HG03460 (cell line): ENCODE measurements around the gene RTKN.
A peak's percentile ranks its signal among the peaks of the same experiment; 100 is the strongest.

Experiments
- ATAC-seq: cut with Tn5 transposase; IDR thresholded peaks from one replicate; pipeline ENCODE4 v1.9.1; 2021; ENCODE audit not compliant: unreplicated experiment

The RTKN gene

DNA sequence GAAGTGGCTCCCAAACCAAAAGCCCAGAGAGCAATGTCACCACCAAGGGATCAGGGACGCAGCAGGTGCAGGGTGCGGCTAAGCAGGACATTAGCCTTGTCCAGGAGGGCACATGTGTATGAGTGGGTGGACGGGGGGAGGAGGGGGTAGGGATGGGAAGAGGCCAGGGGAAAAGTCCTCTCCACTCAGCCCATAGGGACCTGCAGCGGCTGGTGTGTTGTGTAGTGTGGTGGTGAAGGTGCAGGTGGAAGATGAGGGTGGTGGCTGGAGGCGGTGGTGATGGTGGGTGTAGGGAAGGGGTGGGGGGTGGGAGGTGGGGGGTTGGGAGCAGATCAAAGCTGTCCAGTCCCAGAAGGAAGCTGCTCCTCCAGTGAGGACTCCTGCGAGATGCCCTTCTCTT lies 24.0 kb downstream of the RTKN start:
- ATAC-seq, result no peak

DNA sequence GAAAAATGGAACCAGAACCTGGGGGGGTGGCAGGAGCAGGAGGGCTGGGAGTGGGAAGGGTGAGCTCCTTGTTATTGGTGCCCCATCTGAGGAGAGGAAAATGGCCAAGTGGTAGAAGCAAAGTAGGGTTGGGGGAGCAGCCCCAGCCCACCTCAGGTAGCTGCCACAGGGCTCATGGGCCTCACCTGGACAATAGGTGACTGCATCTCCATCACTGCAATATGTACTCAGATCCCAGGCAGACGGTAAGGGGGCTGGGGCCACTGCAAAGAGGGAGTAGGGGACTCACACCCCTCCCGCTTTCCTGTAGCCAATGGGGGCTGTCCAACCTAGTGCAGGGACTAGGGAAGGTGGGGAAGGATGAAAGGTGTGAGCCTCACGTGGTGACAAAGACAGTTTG lies 24.5 kb downstream of the RTKN start:
- no peak for ATAC-seq

DNA sequence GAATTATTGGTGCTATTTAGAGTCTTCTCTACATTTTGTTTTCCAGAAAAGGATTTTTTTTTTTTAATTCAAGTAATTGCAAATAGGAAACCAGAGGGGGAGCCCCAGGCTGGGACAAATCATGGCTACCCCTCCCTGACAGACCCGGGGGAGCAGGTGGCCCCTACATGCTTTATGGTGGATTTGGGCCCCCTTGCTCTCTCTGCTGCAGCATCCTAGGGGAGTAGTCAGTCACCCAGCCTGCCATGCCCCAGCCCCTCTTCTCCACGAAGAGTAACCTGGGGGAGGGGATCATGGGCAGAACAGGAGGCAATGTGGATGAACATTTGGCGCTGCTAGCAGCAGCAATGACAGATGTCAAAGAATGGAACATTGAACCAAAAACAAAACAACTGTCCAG lies 25.0 kb downstream of the RTKN start:
- no peak for ATAC-seq

DNA sequence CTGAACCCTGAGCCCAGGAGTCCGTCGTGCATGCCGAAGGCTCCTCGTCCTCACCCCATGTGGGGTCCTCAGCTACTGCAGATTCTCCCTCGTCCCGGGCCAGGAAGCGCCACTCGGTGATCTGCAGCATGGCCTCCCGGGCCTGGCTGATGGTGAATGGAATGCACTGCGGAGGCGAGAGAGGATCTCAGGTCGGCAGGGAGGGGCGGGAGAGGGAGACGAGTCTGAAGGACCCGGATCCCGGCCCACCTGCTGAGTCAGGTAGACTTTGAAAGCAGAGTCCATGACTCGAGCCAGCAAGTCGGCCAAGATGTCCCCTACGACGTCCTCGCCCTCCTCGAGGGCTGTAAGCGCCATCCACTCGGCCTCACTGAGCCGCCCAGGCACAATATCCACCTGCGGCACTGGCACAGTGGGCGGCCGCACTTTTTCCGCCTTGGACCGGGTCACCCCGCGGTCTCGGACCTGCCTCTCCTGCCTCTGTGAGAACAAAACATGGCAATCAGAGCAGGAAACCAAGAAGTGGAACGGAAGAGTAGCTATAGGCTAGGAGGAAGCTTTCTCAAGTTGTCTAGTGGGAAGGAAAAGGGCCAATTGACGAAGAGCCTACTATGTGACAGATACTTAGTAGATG lies 25.9 kb downstream of the RTKN start:
- no peak for ATAC-seq

DNA sequence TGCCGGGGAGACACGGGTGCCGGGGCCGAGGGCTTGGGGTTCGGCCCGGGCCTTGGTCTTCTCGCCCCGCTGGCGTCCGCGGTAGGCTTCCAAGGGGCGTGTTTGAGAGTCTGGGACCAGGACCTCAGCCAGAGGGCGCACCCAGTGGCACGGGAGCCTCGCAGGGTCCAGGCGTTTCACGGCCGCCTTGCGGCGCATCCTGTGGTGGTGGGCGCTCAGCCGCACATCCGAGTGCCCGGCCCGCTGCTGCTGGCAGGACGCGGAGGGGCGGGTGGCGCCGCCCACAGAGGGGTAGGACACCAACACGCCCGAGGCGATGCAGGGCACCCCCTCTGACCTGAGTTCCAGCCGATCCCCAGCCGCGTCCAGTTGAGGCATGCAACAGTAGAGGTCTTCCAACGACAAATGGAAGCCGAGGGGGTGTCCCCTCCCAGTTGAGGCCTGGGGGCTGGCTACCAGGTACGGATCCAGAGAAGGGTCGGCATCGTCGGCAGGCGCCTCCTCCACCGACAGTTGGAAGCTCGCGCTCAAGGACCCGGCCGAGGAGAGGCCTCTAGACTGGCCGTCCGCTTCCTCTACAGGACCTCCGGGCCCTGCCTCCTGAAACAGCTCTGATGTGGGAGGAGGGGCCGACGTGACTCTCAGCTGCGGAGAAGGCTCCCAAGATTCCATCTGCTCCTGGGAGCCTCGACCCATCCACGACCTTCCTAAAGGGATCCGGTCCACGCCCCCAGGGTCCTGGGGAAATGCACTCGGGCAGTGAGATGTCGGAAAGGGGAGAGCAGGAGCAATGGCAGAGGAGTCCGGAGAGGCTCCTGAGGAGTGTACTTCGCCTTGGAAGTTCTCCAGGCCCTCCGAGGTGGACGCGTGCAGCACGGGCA lies 26.6 kb downstream of the RTKN start:
- ATAC-seq, result peak; percentile 44

DNA sequence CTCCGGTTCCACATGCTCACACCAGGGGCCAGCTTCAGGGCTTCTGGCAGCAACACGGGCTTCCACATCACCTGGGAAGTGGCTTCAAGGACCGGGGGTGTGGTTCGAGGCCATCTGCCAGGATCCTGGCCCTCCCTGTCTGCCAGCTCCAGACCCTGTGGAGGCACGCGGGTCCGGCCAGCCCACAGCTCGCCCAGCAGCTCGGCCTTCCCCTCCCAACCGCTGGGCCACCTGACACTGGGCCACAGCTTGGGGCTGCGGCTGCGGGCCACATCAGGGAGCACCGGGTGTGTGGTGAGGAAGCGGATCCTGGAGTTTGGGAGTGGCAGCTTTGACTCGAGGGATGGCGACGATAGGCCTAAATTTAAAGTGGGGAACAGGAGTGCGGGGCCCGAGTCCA lies 27.3 kb downstream of the RTKN start:
- no peak for ATAC-seq

DNA sequence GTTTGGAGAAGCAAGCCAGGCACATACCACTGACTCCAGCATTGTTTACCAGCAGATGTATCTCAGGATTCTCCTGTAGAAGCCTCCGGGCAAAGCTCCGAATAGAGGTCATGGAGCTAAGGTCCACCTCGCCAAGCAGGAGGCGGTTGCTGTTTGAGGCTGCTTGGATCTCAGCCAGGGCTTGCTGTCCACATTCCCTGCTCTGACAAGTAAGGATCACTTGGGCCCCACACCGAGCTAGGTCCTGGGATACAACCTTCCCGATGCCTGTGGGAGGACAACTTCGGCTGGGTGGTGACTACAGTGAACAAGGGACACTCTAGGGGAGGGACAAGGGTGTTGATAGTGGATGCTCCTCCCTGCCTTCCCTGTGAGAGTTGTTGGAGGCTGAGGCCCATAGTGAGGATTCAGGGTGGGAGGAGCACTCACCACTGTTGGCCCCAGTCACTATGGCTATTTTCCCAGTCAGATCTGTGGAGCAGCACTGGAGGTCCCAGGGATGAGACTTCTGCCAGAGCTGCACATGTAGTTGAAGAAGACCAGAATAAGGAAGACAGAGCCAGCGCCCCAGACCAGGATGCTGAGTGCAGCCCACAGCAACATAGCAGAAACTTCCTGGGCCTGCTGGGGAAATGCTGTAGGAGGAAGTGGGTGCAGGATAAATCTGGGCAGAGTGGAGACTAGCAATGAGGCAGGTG lies 28.6 kb downstream of the RTKN start:
- ATAC-seq, result no peak

DNA sequence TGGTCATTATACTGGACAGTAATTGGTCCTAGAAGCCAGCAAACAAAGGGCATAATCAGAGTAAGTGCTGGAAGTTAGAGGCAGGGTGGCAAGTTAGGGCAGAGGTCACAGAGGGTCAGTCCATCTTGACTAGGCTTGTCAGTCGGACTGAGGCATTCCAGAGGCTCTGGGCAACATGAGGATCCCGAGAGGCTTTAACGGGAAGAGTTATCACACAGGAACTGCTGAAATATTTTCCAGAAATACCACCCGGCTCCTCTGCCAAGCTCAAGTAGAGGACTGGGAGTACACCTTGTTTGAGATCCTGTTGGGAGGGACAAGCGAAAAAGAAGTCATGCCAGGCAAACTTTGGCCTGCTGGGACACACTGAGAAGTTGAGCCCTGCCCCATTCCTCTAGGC lies 34.1 kb downstream of the RTKN start:
- ATAC-seq, result no peak

DNA sequence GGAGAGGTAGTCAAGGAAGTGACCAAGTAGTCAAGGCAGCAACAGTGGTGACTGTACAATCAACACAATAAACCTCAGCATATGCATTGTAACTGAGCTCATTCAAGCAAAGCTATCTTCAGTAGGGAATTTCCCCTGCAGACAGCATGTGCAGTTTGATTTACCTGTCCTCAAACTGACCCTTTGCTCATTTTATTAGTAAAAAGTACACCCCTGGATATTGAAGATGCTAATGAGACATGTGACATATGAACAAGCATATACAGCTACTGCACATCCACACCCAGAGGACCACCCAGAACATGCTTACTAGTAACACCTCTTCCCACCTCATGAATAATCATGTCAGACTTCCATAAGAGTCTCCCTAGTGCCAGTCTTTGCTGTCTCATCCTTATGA lies 35.7 kb downstream of the RTKN start:
- ATAC-seq, result no peak

DNA sequence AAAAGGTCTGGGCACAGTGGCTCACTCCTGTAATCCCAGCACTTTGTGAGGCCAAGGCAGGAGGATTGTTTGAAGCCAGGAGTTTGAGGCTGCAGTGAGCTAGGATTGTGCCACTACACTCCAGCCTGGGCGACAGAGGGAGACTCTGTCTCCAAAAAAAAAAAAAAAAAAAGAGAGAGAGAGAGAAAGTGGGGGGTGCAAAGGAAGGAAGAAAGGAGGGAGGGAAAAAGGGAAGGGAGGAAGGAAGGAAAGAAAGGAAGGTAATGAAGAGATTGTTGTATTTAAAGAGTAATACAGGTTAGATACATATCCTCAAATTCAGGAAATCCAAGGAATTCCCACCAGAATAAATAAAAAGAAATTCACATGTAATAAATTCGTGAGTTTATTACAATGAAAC lies 39.8 kb downstream of the RTKN start:
- no peak for ATAC-seq

DNA sequence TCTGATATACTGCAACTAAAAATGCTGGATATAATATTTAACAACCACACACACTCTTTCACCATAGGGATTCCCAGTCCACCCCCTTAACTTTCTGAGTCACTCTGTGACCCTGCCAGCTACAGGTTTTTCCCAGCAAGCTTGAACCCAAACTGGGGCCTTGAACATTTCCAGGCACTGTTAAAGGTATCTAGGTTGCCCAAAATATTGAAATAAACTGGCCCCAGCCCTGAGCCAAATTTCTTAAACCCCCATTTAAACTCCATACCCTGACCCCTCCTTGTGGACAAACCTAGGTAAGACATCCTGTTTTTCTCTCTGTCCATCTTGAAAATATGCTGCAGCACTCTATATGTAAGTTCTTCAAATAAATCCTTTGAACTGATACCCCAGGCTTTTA lies 42.0 kb downstream of the RTKN start:
- ATAC-seq, result no peak

DNA sequence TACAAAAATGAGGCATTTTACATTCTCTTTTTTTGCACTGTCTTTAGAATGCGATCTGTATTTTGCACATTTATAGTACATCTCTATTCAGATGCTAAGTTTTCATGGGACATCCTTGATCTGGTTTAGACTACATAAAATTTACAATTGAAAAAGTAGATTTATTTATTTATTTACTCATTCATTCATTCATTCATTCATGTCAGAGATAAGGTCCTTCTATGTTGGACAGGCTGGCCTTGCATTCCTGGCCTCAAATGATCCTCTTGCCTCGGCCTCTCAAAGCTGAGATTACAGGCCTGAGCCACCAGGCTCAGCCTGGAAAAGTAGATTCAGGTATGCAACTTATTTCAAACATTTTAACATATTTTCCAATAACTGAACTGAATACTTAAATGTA lies 45.6 kb downstream of the RTKN start:
- no peak for ATAC-seq

DNA sequence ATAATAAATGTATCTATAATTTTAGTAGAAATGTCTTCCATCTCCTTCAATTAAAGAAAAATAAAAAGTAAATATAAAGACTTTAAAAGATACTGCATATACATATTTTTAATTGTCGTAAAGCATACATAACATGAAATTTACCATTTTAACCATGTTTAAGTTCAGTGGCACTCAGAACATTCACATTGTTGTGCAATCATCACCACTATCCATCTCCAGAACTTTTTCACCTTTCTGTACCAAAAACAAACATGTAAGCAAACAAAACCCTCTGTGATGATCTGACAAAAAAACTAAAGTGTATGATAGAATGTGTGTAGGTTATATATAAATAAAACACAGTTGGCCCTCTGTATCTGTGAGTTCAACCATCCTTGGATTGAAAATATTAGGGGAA lies 48.2 kb downstream of the RTKN start:
- no peak for ATAC-seq

DNA sequence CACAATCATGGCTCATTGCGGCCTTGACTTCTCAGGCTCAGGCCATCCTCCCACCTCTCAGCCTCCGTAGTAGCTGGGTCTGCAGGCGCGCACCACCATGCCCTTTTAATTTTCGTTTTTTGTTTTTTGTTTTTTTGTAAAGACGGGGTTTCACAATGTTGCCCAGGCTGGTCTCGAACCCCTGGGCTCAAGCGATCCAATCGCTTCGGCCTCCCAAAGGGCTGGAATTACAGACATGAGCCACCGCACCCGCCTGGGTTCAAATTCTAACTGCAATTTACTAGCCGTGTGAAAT lies 49.3 kb downstream of the RTKN start:
- ATAC-seq, result no peak

DNA sequence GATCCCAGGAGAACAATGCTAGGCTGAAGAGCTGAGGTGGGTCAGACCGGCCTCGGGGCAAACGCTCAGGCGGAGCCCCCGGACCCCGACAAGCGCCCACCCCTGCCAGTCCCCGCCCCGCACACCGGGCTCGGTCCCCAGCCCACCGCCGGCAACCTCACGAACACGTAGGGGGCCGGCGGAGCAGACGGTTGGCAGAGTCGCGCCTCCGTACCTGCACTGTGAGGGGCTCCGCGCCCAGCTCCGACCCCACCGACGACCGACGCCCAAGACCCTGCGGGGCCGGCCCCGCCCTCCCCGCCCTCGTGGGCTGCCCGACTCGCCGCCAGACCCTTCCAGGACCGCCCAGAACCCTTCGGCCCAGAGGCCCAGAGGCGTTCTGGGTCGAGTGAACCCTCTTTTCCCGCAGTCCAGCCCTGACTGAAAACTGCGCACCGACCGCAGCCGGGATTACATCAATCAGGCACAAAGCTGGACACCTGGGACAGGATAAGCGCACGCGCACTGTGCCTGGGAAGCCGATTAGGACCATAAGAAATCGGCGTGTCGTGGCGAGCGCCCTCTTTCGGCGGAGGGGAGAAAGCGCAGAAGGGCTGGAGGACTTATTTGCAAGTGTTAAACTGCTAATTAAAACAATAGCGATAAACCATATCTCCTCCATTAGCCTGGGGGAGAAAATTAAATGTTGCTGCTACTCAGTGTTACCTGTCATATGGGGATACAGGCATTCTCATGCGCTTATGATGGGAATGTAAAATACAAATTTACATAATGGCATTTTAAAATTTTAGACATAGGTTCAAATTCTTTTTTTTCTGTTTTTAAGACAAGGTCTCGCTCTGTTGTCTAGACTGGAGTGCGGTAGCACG lies 49.9 kb downstream of the RTKN start:
- ATAC-seq, result peak; percentile 57

DNA sequence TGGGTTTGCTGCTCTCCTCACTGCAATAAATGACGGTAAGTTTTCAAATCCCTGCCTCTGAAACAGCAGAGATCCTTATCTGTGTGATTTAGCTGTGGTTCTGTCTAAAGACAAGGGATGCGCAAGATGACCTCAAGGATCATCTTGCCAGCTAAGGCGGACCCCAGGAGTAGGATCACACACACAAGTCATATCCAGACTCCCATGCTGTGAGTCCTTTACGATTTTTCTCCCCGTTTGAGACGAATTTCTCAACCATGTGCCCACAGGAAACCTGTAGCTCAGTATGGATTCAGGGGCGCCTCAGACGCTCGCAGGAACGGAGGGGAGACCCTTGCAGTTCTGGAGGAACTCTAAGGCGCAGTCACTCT lies 50.5 kb downstream of the RTKN start:
- peak; percentile 4 for ATAC-seq

DNA sequence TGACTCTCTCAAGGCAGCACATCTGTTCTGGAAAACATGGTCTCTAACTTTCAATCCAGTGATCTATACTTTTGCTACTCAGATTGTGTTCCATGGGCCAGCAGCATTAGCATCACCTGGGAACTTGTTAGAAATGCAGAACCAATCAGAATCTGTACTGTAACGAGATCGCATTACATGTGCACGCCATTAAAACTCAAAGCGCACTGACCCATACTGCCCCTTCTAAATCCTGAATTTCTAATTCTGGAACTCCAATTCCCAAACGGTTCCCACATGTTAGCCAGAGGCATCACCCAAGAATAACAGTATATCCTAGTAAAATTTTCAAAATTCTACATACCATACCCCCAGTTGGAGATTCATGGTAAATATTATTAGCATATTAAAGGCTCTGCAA lies 51.1 kb downstream of the RTKN start:
- ATAC-seq, result no peak

DNA sequence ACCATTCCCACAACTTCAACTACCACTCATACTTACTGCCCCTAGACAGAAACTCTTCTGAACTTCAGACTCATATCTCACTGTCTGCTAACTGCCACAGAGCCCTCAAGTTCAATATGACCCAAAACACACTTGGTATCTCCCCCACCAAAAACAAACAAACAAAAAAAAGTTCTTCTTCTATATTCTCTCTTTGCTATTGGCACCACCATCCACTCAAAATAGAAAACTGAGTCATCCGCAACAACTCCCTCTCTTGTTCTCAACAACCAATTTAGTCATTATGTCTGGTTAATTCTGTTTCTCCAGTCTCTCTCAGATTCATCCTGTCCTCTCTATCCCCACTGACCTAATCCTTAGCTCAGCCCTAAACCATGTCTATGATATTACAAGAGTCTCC lies 54.4 kb downstream of the RTKN start:
- no peak for ATAC-seq

DNA sequence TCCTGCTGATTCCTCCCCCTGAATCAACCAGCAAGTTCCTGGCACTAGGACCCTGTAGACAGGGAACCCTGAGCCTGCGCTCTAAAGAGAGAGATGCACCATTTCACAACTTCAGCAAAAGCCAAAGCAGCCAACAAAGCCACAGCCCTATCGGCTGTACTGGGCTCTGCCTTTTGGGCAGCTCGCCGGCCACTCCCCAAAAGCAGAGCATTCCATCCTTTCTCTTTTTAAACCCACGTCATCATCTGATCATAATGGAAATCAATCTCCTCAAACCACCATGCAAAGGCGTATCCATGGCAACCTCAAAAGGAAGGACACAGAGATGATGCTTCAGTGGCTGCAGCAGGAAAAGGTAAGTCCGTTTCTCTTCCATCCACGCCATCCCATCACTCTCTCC lies 56.3 kb downstream of the RTKN start:
- ATAC-seq, result no peak

DNA sequence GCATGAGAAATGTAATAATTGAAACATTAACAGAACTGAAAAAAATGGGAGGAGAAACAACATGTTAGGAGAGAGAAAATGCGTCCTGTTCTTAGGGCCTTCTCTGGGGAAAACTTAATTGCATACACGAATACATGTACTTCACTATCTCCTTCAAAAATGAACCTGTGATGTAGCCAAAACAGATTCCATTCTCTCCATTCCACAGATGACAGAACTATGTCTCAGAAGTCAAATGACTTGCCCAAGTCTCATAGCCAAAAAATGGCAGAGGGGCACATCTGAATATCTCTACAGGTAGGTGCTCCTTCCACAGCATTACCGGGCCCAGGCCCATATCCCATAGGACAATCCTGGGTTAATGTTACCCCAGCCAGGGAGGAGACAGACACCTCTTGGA lies 57.7 kb downstream of the RTKN start:
- ATAC-seq, result no peak

DNA sequence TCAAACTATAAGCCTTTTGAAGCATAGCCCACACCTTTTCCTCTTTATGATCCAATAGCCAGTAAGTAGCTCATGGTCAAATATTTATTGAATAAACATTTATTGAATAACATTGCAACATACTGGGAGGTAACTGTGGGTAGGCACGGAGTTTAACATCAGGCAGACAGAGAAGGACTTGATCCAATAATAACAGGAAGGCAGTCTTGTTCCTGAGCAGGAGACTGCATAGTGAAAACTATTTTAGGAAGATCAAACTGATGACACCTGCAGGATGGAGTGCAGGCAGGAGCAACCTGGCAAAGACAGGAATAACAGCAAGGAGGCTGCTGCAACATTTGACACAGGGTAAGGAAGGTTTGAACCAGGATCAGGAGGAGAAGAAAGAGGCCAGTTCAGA lies 58.5 kb downstream of the RTKN start:
- no peak for ATAC-seq
